ENCODE measurements around the gene ADGRV1.

ADGRV1 gene

GRCh38 chr5:90876366-90876765 lies 317.8 kb downstream of the ADGRV1 start:
- no peak for TF ChIP-seq EZH2phosphoT487 (IDR thresholded peaks at IDR 0.05; ENCODE audit: borderline replicate concordance, low read length)
- TF ChIP-seq, protein P1, sequence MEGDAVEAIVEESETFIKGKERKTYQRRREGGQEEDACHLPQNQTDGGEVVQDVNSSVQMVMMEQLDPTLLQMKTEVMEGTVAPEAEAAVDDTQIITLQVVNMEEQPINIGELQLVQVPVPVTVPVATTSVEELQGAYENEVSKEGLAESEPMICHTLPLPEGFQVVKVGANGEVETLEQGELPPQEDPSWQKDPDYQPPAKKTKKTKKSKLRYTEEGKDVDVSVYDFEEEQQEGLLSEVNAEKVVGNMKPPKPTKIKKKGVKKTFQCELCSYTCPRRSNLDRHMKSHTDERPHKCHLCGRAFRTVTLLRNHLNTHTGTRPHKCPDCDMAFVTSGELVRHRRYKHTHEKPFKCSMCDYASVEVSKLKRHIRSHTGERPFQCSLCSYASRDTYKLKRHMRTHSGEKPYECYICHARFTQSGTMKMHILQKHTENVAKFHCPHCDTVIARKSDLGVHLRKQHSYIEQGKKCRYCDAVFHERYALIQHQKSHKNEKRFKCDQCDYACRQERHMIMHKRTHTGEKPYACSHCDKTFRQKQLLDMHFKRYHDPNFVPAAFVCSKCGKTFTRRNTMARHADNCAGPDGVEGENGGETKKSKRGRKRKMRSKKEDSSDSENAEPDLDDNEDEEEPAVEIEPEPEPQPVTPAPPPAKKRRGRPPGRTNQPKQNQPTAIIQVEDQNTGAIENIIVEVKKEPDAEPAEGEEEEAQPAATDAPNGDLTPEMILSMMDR (IDR thresholded peaks at IDR 0.05; ENCODE audit: low read depth, low read length, poor library complexity, severe bottlenecking): no peak
- no peaks in the 10 kb centered on the region for H3K4me1 ChIP-seq (ENCODE audit: control insufficient read depth, low read length)
- no peaks in the 10 kb centered on the region for H3K9me3 ChIP-seq (ENCODE audit: control insufficient read depth, insufficient read depth, low read length)
- no peaks in the 10 kb centered on the region for H3K79me2 ChIP-seq (ENCODE audit: control insufficient read depth, low read length)
- no peak overlapping the region for H3K27ac ChIP-seq (ENCODE audit: low read depth, low read length)
- peaks cover 12% of the 10 kb centered on the region for H3K27me3 ChIP-seq (ENCODE audit: control insufficient read depth, low read length)
- no peak overlapping the region for H3K4me2 ChIP-seq (ENCODE audit: low read length)
- no peaks in the 10 kb centered on the region for H4K20me1 ChIP-seq (ENCODE audit: control insufficient read depth, insufficient read depth, low read depth, low read length)
- H3K36me3 ChIP-seq (ENCODE audit: control insufficient read depth, low read length): no peaks in the 10 kb centered on the region
- H3F3A ChIP-seq (ENCODE audit: control insufficient read depth, insufficient read depth): no peaks in the 10 kb centered on the region
- no peak overlapping the region for H3K4me3 ChIP-seq (ENCODE audit: low read length)
- H3K9me2 ChIP-seq (replicated peaks; ENCODE audit: control insufficient read depth, low read length): no peaks in the 10 kb centered on the region

GRCh38 chr5:90877049-90877448 lies 318.5 kb downstream of the ADGRV1 start:
- no peak overlapping the region for H3K4me2 ChIP-seq (ENCODE audit: low read length)
- H3F3A ChIP-seq (ENCODE audit: control insufficient read depth, insufficient read depth): no peaks in the 10 kb centered on the region
- no peaks in the 10 kb centered on the region for H3K9me3 ChIP-seq (ENCODE audit: control insufficient read depth, insufficient read depth, low read length)
- H3K27me3 ChIP-seq (ENCODE audit: control insufficient read depth, low read length): peaks cover 10% of the 10 kb centered on the region
- no peaks in the 10 kb centered on the region for H3K79me2 ChIP-seq (ENCODE audit: control insufficient read depth, low read length)
- no peak for TF ChIP-seq EZH2phosphoT487 (IDR thresholded peaks at IDR 0.05; ENCODE audit: borderline replicate concordance, low read length)
- TF ChIP-seq, protein P1 (IDR thresholded peaks at IDR 0.05; ENCODE audit: low read depth, low read length, poor library complexity, severe bottlenecking): no peak
- H3K27ac ChIP-seq (ENCODE audit: low read depth, low read length): no peak overlapping the region
- H3K4me3 ChIP-seq (ENCODE audit: low read length): no peak overlapping the region
- no peaks in the 10 kb centered on the region for H3K9me2 ChIP-seq (replicated peaks; ENCODE audit: control insufficient read depth, low read length)
- H3K4me1 ChIP-seq (ENCODE audit: control insufficient read depth, low read length): no peaks in the 10 kb centered on the region
- no peaks in the 10 kb centered on the region for H3K36me3 ChIP-seq (ENCODE audit: control insufficient read depth, low read length)
- H4K20me1 ChIP-seq (ENCODE audit: control insufficient read depth, insufficient read depth, low read depth, low read length): no peaks in the 10 kb centered on the region

DNA sequence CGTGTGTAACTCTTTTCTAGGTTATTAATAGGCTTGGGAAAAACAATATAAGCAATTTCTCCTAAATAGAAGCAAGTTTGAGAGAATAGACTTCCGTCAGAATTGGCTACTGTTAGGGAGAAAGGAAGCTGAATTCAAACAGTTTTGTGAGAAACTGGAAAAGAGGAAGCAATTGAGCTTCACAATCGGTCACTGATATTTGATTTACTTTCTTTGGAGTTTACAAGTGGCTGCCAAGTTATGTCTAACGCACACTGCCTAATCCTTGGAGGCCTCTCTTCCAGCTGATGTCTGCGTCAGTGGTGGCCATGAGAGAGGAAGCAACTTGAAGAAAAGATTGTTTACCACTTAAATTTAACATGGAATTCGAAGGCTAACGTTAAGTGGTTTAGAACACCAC lies 319.5 kb downstream of the ADGRV1 start:
- TF ChIP-seq, protein P1 (IDR thresholded peaks at IDR 0.05; ENCODE audit: low read depth, low read length, poor library complexity, severe bottlenecking): no peak
- no peak for TF ChIP-seq EZH2phosphoT487 (IDR thresholded peaks at IDR 0.05; ENCODE audit: borderline replicate concordance, low read length)
- Histone ChIP-seq H3K4me1 (ENCODE audit: control insufficient read depth, low read length) (no peaks in the 10 kb centered on the region), H3K4me2 (ENCODE audit: low read length) (no peak overlapping the region), H3K27ac (ENCODE audit: low read depth, low read length) (no peak overlapping the region), H3K79me2 (ENCODE audit: control insufficient read depth, low read length) (no peaks in the 10 kb centered on the region), H3K4me3 (ENCODE audit: low read length) (no peak overlapping the region), H3K9me2 (replicated peaks; ENCODE audit: control insufficient read depth, low read length) (no peaks in the 10 kb centered on the region), H3F3A (ENCODE audit: control insufficient read depth, insufficient read depth) (no peaks in the 10 kb centered on the region), H3K9me3 (ENCODE audit: control insufficient read depth, insufficient read depth, low read length) (no peaks in the 10 kb centered on the region), H3K27me3 (ENCODE audit: control insufficient read depth, low read length) (peaks cover 10% of the 10 kb centered on the region), H3K36me3 (ENCODE audit: control insufficient read depth, low read length) (no peaks in the 10 kb centered on the region), H4K20me1 (ENCODE audit: control insufficient read depth, insufficient read depth, low read depth, low read length) (no peaks in the 10 kb centered on the region)

All from DOHH2 (cell line).